HG02852 (cell line): ENCODE data around the gene PARD3.
A peak's percentile ranks its signal among the peaks of the same experiment; 100 is the strongest.
"Not testable (repeated sequence)": the region's sequence is repeated elsewhere in the genome, so short reads cannot be mapped to it uniquely, and the experiment has no call there.

Experiments
- ATAC-seq: cut with Tn5 transposase; IDR thresholded peaks from one replicate; pipeline ENCODE4 v1.9.1; 2021; ENCODE audit warnings: mild to moderate bottlenecking, moderate library complexity; ENCODE audit not compliant: unreplicated experiment

Gene PARD3

DNA sequence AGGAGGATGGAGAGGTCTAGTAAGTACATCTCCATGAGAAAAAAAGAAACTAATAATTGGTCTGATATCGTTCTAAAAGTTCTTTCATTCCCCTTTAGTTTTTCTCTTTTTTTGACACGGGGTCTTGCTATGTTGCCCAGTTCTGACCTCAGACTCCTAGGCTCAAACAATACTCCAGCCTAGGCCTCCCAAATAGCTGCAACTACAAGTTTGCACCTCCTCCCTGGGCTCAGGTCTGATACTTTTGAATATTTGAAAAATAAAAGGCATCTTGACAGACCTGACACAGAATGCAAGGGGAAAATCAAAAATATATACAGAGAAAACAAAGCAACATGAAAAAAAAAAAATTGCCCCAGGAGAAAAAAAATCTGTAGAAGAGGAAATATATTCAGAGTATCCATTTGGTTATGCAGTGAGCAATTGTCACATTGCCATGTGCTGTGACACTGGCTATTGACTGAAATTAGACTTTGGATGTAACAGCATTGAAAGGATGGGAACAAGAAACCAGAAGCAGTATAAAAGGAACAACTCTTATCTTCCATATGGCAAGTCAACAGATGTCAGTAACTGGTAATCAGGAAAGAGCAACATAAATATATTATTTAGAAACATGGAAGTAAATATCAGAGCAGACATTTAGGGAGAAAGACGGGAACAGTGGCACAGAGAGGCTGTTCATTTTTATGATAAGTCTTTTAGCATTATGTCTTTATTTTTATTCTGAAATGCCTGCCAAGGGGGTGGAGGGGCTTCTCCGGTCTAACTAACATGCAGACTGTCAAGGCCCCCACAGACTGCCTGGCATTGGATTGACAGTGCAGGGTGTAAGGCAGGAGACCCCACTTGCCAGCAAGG is 408.4 kb downstream of the PARD3 start:
- no peak for ATAC-seq

DNA sequence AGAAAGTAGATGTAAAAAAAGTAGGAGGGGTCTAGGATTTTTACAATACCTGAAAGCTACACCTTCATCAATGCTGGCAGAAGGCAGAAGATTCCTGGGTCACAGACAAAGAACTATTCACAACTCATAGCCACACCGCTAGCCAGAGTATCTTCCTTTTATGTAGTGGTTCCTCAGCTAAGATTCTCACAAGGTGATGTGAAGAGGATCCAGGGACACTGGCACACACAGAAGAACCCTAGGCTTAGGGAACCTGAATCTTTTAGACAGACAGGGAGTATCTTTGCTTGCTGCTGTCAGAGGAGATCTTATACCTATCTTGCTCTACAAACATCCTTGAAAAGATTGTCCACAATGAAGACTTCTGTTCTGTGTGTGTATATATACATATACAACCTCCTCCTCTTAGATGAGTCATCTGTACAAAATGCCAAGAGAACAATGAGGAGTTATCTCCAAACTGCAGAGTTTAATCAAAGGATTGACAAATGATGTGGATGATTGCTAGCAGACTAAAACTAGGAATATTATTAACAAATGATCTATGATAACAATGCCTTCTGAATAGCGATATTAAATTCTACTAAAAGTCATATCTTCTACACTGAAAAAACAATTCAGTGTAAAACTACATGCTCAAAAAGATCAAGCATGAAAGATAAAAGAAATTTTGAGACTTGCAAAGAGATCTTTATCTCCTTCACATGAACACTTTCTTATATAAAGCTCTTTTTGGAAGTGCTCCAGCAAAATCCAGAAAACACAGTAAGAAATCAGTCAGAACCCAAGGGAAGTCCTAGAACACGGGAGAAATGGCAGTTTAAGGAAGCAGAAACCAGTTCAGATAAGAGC is 409.3 kb downstream of the PARD3 start:
- no peak for ATAC-seq

DNA sequence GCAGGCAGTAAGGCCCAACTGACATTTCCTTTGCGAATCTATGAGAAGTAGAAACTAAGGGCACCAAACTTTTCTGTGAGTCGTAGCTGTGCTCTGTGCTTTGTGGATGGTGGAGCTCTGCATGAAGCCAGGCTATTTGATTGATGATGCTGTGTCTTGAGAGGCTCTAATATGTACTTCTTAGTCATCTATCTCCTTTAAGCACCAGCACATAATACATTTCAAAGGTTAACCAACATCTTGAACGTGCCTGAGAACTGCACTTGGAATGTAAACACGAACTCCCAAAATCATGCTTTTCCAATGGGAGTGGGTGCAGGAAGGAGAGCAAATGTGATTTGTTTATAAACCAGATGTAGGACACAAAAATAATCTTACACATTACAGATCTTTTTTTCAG is 411.6 kb downstream of the PARD3 start:
- no peak for ATAC-seq

DNA sequence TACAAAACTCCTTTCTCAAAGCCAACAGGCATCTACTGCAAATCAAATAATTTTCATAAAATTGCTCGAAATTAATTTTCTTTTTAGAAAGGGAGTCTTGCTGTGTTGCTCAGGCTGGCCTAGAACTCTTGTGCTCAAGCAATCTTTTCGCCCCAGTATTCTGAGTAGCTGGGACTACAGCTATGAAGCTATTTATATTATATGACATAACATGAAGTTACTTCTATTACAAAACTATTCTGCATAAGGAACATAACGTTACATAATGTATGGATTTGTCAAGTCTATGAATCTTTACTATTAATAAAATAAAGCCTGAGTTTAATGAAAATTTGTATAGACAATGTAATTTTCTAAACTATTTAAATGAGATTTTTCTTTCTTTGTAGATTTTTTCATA is 415.0 kb downstream of the PARD3 start:
- ATAC-seq, result no peak

DNA sequence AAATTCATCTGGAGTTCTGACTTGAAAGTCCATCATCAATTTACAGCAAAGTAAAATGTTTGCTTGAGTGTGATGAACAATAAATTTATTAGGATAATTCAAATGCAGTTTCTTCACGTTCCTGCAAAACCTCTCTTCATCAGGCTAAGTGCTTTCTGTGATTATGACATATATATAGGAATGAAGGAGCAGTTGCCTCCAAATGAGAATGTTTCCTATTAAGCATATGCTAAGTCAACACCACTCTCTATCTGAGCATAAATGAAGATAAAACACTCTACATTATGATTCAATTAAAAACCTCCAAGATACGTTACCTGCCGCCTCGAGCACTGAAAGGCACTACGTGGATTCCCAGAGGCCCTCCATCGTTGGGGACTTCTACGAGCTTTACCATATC is 416.1 kb downstream of the PARD3 start:
- no peak for ATAC-seq

DNA sequence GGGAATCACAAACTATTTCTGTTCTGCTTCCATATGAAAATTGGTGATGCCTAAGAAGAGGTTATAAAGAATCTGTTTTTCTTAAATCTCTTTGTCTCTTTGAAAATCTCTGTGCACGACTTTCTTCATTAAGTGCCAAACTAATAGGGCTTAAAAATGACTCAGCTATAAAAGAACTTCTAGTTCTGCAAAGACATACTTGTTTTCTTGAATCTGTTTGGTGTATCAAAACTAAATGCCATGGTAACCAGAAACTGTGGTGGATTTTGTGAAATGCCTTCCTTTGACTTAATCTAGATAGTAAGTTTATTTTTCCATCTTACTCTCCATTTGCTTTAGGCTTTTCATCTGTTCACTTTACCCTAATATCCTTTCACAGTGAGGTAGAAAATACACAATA is 417.8 kb downstream of the PARD3 start:
- no peak for ATAC-seq

DNA sequence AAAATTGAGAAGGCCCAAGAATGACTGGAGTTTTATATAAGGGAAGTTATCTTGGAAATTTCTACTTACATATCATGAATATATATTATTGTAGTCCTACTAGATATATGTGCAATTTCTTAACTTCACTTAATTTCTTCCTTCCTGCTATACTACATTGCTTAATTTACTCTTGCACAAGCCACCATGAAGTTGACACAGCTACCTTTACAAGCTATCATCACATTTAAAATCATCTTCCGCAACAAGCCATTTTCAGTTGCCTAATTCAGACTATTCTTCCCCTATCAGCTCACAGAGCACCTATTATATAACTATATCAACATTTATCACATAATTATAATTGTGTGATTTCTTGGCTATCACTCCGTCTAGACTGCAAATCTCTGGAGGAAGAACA is 418.4 kb downstream of the PARD3 start:
- ATAC-seq, result no peak

DNA sequence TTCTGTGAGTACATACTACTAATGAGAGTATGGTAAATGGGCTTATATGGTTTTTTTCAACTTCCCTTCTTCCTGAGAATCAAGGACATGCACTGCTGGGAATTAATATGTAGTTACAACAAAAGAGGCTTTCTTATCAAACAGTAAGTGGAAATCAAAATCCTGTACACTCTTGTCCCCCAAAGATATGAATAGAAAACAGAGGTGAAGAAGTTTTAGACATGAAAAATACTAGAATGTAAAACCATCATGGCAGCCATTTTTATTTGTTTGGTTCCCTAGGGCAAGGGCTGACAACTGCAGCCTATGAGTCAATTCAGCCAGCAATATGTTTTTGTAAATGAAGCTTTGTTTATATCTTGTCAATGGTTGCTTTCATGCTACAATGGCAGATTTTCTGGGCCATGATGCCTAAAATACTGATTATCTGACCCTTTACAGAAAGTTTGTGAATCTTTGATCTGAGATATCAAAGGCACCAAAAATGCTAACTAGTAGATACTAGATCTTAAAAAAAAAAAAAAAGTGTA is 422.4 kb downstream of the PARD3 start:
- ATAC-seq, result no peak

DNA sequence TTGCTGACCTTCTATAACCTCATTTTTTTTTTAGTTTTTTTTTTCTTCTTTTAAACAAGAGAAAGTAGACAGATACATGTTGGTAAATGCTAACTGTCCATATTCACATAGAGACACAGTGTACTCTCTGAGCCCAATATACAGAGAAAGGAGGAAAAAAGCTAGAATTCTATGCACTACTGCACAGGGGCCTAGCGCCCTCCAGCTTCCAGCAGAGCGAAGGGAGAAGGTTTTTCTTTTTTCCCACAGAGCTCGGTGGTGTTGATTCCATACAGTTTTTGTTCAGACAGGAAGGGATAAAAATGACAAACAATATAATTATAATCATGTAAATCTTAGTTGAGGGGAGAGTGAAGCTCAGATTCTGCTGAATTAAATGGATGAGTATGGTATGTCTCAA is 423.9 kb downstream of the PARD3 start:
- ATAC-seq, result not testable (repeated sequence)

DNA sequence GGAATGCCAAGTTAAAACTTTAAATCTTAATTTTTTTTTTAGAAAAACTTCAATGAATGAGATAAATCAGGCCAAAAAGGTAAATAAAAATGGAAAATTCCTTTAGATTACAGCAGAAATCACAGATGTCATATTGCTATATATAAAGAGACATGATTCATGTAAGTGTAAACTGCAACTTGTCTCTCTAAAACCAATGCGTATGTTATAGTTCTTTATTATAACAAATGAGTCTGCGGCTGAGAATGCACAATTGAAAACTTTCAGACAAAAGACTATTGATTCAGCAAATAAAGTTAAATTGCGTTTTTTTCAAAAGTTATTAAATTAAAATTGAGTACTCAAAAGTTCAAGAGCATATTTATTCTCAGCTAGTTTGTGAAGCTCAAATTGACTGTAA is 425.3 kb downstream of the PARD3 start:
- no peak for ATAC-seq

DNA sequence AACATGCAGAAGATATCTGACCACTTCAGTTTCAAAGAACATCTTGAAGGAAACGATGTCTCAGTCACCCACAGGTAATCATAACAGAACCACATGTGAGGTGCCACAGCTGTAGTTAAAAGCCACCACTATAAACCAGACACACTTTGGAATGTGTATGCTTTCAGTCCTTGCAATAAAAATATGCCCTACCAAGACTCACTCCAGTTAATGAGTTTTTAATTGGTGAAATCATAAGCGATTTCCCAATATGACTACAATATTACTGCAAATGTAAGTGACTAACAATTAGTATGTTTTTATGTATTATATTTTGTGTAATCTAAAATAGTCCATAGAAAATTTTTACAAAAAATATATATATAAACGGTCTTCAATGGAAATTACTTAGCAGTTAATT is 428.2 kb downstream of the PARD3 start:
- ATAC-seq, result no peak

DNA sequence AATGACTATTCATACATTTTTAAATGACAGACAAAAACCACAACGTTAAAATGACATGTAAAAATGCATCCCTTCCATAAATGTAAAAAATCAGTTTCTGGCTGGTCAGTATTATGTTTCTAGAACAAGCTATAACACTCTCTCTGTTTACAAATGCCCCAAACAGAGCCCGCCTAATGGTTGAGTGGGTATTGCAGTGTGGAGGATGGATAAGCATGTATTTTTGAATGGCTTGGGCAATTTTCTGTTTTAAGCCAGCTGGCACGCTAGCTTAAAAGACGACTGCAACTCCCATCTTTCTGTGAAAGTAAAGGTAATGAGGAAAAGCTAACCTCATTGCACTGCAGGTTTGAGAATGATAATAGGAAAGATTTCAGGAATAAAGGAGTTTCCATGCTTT is 430.7 kb downstream of the PARD3 start:
- no peak for ATAC-seq

DNA sequence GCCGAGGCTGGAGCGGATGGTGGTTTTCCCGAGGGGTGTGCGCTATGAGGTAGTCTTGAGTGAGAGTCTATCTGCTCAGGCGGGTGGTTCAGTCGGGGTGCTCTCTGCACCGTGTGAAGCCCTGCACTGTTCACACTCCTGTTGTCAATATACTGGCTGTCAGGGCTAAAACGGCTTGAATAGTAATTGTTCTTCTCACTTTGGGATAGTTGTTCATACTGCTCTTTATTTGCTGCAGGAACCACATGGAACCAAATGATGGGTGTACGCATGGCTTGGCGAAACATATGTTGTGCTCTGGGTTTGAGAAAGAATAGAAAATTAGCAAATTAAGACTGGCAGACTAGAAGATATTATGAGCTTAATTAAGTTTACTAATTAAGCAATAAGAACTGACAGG is 432.5 kb downstream of the PARD3 start:
- no peak for ATAC-seq

DNA sequence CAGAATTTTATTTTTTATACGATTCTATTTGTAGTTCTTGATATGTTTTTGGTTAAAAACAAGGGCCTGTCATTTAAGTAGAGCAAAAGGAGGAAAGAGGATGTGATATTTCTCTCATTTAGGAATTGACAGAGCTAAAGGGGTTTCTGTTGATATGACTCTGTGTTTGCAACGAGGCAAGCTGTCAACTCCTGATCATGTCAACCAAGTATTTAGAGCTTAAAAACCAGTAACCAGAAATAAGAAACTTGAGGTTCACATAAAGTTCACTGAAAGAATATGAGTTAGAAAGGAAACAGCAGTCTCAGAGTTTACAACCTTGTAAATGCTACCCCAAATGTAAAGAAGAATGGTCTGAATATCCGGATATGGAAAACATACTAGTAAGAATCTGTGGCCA is 434.2 kb downstream of the PARD3 start:
- no peak for ATAC-seq

DNA sequence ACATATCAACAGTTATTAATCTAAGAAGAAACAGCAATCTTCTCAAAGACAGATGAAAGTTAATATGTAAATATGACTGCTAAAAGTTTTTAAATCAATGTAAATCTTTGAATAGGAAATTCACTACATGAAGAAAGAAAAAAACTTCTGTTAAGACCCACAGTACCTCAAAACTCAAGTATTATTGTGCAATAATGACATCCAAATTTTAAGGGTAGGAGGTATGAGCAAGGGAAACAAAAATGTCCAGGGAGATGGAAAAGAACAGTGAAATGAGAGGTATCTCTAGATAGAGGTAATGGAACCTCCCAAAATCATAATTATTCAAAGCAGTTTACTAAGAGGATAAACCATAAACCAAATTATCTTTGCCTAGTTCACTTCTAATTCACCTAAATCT is 436.8 kb downstream of the PARD3 start:
- ATAC-seq, result no peak

DNA sequence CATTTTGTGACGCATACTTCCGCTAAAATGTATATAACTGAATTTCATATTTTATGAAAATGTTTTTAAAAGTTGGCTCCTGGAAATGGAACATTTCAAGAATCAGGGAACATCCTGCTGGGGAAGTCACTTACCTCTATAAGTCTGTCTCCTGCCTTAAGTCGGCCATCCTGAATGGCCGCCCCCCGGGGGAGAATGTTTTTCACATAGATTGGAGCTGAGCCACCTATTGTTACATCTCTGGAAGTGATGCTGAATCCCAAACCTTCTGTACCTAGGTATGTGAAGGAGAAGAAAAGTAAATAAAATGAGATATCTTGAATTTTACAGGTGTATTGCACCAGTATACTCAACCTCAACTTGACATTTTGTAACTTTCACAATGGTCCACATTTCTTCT is 437.3 kb downstream of the PARD3 start:
- no peak for ATAC-seq

DNA sequence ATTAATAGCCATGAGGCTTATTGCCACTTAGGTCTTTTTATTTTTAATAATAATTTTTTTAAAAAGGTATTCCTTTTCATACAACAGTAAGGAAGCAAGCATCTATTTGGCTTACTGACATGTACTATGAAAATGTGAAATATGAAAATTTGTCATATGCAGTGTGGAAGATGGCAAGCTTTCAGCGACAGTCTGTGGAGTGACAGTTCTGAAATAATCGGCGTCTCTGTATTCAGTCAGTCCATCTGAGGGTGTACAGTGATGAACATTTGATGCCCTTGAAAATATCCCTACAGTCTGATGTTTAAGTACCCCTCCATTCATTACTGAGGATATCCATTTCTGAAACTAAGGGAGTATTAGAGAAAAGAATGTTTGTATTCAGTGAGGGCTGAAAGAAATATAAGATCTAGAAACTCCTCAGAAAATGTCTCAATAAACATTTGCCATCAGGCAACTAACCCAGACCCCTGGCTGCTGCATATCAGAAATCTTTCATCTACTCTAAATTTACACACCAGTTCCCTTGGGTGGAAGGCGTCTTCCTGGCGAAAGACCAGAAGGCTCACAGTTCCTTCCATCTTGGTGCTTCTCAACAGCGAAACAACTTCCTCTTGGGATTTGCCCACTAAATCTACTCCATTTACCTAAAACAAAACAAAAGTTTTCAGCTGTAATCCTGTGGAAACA is 440.6 kb downstream of the PARD3 start:
- ATAC-seq, result peak; percentile 16

DNA sequence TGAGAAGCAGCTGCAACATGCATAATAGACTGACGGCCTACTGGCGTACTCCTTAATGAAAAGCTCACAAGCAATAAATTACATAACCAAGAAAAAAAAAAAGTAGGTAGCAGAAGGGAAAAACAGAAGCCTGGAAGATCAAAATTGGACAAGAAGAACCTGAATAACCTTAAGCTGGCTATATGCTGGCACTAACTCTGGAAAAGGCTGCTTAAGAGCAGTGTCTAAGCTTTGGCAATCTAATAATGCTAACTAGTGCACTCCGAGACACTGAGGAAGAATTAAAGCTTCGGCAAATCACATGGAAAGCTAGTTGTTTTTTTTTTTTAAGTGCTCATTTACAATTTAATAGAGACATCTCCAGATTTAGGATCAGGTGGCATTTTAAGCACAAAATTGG is 441.9 kb downstream of the PARD3 start:
- no peak for ATAC-seq

DNA sequence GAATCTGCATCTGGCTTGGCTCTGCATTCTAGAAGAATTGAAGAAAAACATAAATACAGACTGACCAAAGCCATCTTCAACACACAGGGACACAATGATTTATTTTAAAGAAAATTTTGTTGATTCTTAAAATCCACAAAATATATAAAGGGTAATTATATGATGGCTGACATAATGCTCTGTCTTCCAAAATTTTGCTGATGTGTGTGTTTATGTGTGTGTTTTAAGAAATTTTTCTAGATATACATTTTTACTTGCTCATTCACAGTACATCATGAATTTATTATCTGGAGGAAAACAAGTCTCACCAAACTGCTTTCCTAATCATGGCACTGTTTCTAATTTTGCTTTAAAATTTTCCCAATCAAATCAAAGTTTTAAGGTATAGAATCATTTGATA is 442.6 kb downstream of the PARD3 start:
- no peak for ATAC-seq

DNA sequence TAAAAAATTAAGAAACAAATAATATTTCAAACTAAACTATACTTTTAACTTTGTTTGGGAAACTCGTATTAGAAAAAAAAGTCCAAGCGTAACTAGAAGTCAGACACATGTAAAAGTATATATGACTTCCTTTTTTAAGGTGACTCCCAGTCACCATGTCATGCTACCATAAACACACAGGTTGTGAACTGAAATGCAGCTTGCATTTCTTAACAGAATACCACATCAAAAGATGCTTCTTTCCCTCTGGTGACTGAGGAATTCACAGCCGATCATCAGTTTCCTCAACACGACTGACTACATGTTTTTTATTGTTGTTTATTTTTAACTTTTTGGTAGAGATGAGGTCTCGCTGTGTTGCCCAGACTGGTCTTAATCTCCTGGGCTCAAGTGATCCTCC is 445.0 kb downstream of the PARD3 start:
- no peak for ATAC-seq

DNA sequence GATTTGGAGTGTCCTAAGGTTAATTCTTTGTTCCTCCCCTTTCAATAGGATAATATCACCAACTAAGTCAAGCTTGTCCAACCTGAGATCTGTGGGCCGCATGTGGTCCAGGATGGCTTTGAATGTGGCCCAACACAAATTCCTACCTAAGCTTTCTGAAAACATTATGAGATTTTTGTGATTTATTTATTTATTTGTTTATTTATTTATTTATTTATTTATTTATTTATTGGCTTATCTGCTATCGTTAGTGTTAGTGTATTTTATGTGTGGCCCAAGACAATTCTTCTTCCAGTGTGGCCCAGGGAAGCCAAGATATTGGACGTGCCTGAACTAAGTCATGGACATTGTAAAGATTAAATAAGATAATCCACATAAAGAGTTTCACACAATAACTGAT is 446.0 kb downstream of the PARD3 start:
- ATAC-seq, result no peak
